Transverse colon (tissue), 4 donors: ENCODE measurements around the gene PCMTD2. TPM values are rescaled to one million over a fixed set of nuclear protein-coding genes. Genes with fewer than 3 reads are reported as not detected.

Experiments used
- DNase-seq: peaks from one replicate; pipeline ENCODE4 v3.0.0-alpha.2; 2019
- H3K27ac ChIP-seq, 4 donors: fragments of 200-600 bp; sonication (generic); 2 replicates each; pipeline ENCODE4 v1.5.1; 2016 to 2018; ENCODE audit warnings: inconsistent platforms in 4 of 4
- H3K27me3 ChIP-seq: fragments of 200-600 bp; sonication (generic); 2 replicates; pipeline ENCODE4 v1.5.1; 2017; ENCODE audit warnings: inconsistent platforms
- H3K36me3 ChIP-seq, 4 donors: fragments of 200-600 bp; sonication (generic); 2 replicates each; pipeline ENCODE4 v1.5.1; 2017 to 2019; ENCODE audit warnings: inconsistent platforms in 4 of 4
- H3K4me1 ChIP-seq, 4 donors: fragments of 200-600 bp; sonication (generic); 2 replicates each; pipeline ENCODE4 v1.5.1; 2017 to 2020; ENCODE audit warnings: inconsistent platforms in 4 of 4
- H3K4me3 ChIP-seq, 4 donors: fragments of 200-600 bp; sonication (generic); 1 replicate in 1 of 4; 2 replicates in 3 of 4; pipeline versions ENCODE4 v1.5.1 to v1.6.1; 2017 to 2019; ENCODE audit warnings: inconsistent platforms in 4 of 4
- H3K9me3 ChIP-seq, 2 donors: fragments of 200-600 bp; sonication (generic); 2 replicates each; pipeline ENCODE4 v1.5.1; 2017 to 2019; ENCODE audit warnings: inconsistent platforms in 2 of 2
- CTCF ChIP-seq, 5 experiments: fragments of 200-600 bp in 3 of 5; fragments of 450-650 bp in 2 of 5; sonication (generic) in 3 of 5; IDR thresholded peaks; 1 replicate in 2 of 5; 2 replicates in 3 of 5; pipeline ENCODE4 v1.5.1; 2016 to 2017; ENCODE audit warnings: antibody characterized with exemption in 5 of 5, inconsistent platforms in 3 of 5, mild to moderate bottlenecking in 2 of 5, moderate library complexity in 1 of 5
- EP300 ChIP-seq: sonication (generic); formaldehyde crosslinking; IDR thresholded peaks from one replicate; pipeline ENCODE4 v1.6.1; 2017; ENCODE audit warnings: antibody characterized with exemption, low read depth
- POLR2A ChIP-seq: fragments of 450-650 bp; IDR thresholded peaks from one replicate; pipeline ENCODE4 v1.6.1; 2016; ENCODE audit warnings: antibody characterized with exemption, mild to moderate bottlenecking, moderate library complexity
- POLR2AphosphoS5 ChIP-seq, 3 donors: sonication (generic); formaldehyde crosslinking; IDR thresholded peaks; one replicate each; pipeline ENCODE4 v1.6.1; 2016; ENCODE audit warnings: antibody characterized with exemption in 3 of 3
- WGBS, 2 donors: methylation state at CpG; one replicate each; pipeline ENCODE4 v1.1.5; 2018; ENCODE audit warnings: low coverage in 1 of 2; 5-methylcytosine and 5-hydroxymethylcytosine counted together
- in situ Hi-C, 4 donors: fragments of 200-750 bp; cut with MboI; loops; one replicate each; pipeline versions ENCODE4 v1.15.0 to v1.15.1; 2017; ENCODE audit warnings: low sequenced_read_pairs in 3 of 4, low pct_ligation_motif_present in 1 of 4, low pct_unique_long_range_greater_than_20kb in 1 of 4
- intact Hi-C: fragments of 100-400 bp; cut with DNase I; formaldehyde crosslinking; loops from one replicate; pipeline ENCODE4 v1.15.1; 2023; ENCODE audit warnings: low total_unique reads
- total RNA-seq, 4 donors: library from RNA; depleted of rRNA; stranded (reverse); fragments of >200 nt; gene quantifications; one replicate each; pipeline ENCODE4 v1.1.0, GENCODE V29; 2016

The PCMTD2 gene
- total RNA-seq, 4 donors from 2014 or later = 17.6 to 55.3 (median 34.2) TPM

DNA sequence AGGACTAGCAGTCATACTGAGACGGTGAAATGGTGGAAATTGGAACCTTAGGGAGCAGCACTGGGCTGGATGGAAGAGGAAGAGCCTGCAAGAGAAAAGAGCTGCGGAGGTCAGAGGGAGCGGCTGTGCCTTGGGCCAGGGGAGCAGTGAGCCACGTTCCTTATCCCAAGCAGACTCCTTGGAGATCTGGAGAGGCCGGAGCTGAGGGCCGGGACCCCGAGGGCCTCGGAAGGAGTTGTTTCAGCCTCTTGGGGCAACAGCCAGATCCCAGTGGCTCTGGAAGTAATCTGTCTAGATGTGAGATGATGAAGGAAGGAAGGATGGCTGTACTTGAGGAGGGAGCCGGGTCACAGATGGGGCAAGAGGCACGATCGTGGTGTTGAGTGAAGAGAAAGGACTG lies 16.1 kb downstream of the PCMTD2 start:
- intact Hi-C loops = no loop called here
- in situ Hi-C loops = no loop called here
- Histone ChIP-seq H3K9me3 (no peaks in the 10 kb centered on the region), H3K4me1 (no peaks in the 10 kb centered on the region), H3K27me3 (no peaks in the 10 kb centered on the region), H3K4me3 (no peak overlapping the region), H3K36me3 (peaks cover 0 to 22% (median 5%) of the 10 kb centered on the region in 4 donors), H3K27ac (no peak overlapping the region)
- 96% methylated on average over 11 of the region's 11 CpGs; no CpG with 5 or more reads in 1 of the 2 donors for WGBS, 2 donors
- DNase-seq = no peak
- TF ChIP-seq POLR2AphosphoS5 (IDR thresholded peaks at IDR 0.05) (no peak), EP300 (no peak), CTCF (IDR thresholded peaks at IDR 0.05) (no peak)

DNA sequence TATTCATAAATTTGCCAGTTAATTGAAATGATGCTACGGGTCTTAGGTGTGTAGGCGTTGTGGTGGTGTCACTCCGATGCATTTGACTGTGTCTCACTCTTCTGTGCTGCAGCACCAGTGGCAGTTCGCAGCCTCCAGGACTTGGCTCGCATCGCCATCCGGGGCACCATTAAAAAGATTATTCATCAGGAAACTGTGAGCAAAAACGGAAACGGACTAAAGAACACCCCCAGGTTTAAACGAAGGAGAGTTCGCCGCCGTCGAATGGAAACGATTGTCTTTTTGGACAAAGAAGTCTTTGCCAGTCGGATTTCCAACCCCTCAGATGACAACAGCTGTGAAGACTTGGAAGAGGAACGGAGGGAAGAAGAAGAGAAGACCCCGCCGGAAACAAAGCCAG lies 17.6 kb downstream of the PCMTD2 start:
- intact Hi-C loops (no loop called here), in situ Hi-C loops (no loop called here)
- peaks cover 0 to 16% (median 5%) of the 10 kb centered on the region in 4 donors for H3K36me3 ChIP-seq
- H3K27ac ChIP-seq = no peak overlapping the region
- TF ChIP-seq POLR2A (no peak), POLR2AphosphoS5 (IDR thresholded peaks at IDR 0.05) (no peak), EP300 (no peak), CTCF (IDR thresholded peaks at IDR 0.05) (no peak)
- no peak overlapping the region for H3K4me3 ChIP-seq
- H3K4me1 ChIP-seq = no peaks in the 10 kb centered on the region
- 92 to 95% methylated on average over 10 to 19 of the region's 19 CpGs for WGBS, 2 donors
- DNase-seq = no peak
- H3K27me3 ChIP-seq = no peaks in the 10 kb centered on the region
- no peaks in the 10 kb centered on the region for H3K9me3 ChIP-seq

DNA sequence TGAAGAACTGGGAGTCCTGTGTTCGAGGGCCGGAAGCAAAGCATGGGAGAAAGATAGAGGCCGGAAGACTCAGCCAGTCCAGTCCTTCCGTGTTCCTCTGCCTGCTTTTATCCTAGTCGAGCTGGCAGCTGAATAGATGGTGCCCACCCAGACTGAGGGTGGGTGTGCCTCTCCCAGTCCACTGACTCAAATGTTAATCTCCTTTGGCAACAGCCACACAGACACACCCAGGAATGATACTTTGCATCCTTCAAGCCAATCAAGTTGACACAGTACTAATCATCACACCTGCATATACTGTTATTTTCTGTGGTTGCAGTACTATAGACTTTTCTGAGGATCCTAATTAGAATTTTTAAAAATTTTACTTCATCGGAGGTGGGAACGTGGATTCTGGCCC lies 21.3 kb downstream of the PCMTD2 start:
- peaks cover 0 to 14% (median 5%) of the 10 kb centered on the region in 4 donors for H3K36me3 ChIP-seq
- no peaks in the 10 kb centered on the region for H3K9me3 ChIP-seq
- no peak overlapping the region for H3K4me3 ChIP-seq
- intact Hi-C loops = no loop called here
- H3K27me3 ChIP-seq = no peaks in the 10 kb centered on the region
- WGBS, 2 donors = 89 to 93% methylated on average over 7 of the region's 7 CpGs
- TF ChIP-seq EP300 (no peak), CTCF (IDR thresholded peaks at IDR 0.05) (no peak), POLR2AphosphoS5 (IDR thresholded peaks at IDR 0.05) (no peak), POLR2A (no peak)
- in situ Hi-C loops = no loop called here
- no peaks in the 10 kb centered on the region for H3K4me1 ChIP-seq
- DNase-seq = no peak
- no peak overlapping the region for H3K27ac ChIP-seq

DNA sequence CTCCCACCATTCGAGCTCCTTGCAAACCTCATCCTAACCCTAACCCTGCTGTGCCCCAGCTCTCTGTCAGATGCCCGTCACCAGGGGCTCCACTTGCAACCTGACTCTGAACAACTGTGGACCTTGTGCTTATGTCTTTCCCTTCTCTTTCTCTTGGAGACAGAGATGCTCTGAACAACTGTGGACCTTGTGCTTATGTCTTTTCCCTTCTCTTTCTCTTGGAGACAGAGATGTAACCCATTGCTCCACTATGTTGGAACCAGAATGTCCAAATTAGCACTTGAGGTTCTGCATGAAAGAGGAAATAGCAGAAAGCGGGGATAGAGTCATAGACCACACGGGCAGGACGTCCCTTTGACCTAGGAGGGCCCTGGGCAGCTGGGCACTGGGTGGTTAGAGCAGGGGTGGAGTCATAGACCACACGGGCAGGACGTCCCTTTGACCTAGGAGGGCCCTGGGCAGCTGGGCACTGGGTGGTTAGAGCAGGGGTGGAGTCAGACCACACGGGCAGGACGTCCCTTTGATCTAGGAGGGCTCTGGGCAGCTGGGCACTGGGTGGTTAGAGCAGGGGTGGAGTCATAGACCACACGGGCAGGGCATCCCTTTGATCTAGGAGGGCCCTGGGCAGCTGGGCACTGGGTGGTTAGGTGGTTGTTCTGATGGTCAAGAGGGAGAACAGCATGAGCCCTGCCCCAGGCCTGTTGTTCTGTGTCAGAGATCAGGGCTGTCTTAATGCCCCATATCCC lies 22.2 kb downstream of the PCMTD2 start:
- H3K27me3 ChIP-seq = no peaks in the 10 kb centered on the region
- no peaks in the 10 kb centered on the region for H3K9me3 ChIP-seq
- no peak overlapping the region for H3K27ac ChIP-seq
- peaks cover 0 to 13% (median 5%) of the 10 kb centered on the region in 4 donors for H3K36me3 ChIP-seq
- WGBS, 2 donors = 57 to 100% methylated on average over 2 to 10 of the region's 10 CpGs
- H3K4me3 ChIP-seq = no peak overlapping the region
- intact Hi-C loops = no loop called here
- DNase-seq = no peak
- no peaks in the 10 kb centered on the region for H3K4me1 ChIP-seq
- no peak for TF ChIP-seq POLR2A
- TF ChIP-seq EP300 = no peak
- TF ChIP-seq CTCF (IDR thresholded peaks at IDR 0.05) = no peak
- TF ChIP-seq POLR2AphosphoS5 (IDR thresholded peaks at IDR 0.05) = no peak
- in situ Hi-C loops = no loop called here
